HepG2 (cell line): Measurements from ENCODE around the gene CHMP6. TPM values are rescaled to one million over a fixed set of nuclear protein-coding genes. Genes with fewer than 3 reads are reported as not detected.
A peak's percentile ranks its signal among the peaks of the same experiment; 100 is the strongest.

Experiments used
- ATAC-seq: fragments of 200-7000 bp; cut with Tn5 transposase; 3 replicates; pipeline ENCODE4 v1.9.1; 2020; ENCODE audit warnings: mild to moderate bottlenecking, moderate library complexity
- BruUV-seq: library from RNA; stranded (reverse); fragments of 400-500 nt; replicated peaks from 2 replicates; lab custom pipeline; 2021; lab: Mats Ljungman, UMichigan
- CTCF ChIA-PET: fragments of 300-600 bp; formaldehyde crosslinking; extraction: SDS; loops from one replicate; lab custom pipeline; 2021; ENCODE audit warnings: low total read pairs, inconsistent platforms, low intra/inter-chr PET ratio; lab: Yijun Ruan, JAX
- POLR2A ChIA-PET: fragments of 350-600 bp; sonication (Branson Sonifier 250); formaldehyde crosslinking; loops from one replicate; lab custom pipeline; 2020; ENCODE audit warnings: antibody characterized with exemption, inconsistent platforms; lab: Yijun Ruan, JAX
- DNase-seq: peaks from one replicate; pipeline ENCODE4 v3.0.0-alpha.2; 2015; ENCODE audit warnings: low spot score
- FAIRE-seq: peaks from 3 replicates; lab custom pipeline; 2011; peaks lifted over from hg19 to GRCh38; lab: Jason Lieb, UNC
- H2AFZ ChIP-seq: one replicate; pipeline ENCODE4 v1.6.1; 2011; ENCODE audit warnings: low read length, inconsistent platforms
- H3K27ac ChIP-seq: fragments of 300-600 bp; 3 replicates; pipeline ENCODE4 v1.8.0; 2011; ENCODE audit warnings: mixed run types, mild to moderate bottlenecking, mixed read lengths, low read length, inconsistent platforms; ENCODE audit not compliant: insufficient read depth; ENCODE audit errors: extremely low read length
- H3K27me3 ChIP-seq, 2 experiments: fragments of 200-600 bp in 1 of 2; 2 replicates in 1 of 2; 3 replicates in 1 of 2; pipeline versions ENCODE4 v1.6.0 to v1.8.0; 2011; ENCODE audit warnings: low read length in 2 of 2, mild to moderate bottlenecking in 2 of 2, moderate library complexity in 2 of 2, inconsistent platforms in 1 of 2; ENCODE audit not compliant: insufficient read depth in 2 of 2, control insufficient read depth in 1 of 2
- H3K36me3 ChIP-seq, 2 experiments: fragments of 200-600 bp in 1 of 2; replicated peaks in 1 of 2; 2 replicates in 1 of 2; 3 replicates in 1 of 2; pipeline versions ENCODE4 v1.5.1 to v1.8.0; 2011; ENCODE audit warnings: low read length in 2 of 2, inconsistent platforms in 1 of 2; ENCODE audit not compliant: insufficient read depth in 2 of 2, control insufficient read depth in 1 of 2
- H3K4me1 ChIP-seq: 2 replicates; pipeline ENCODE4 v1.5.1; 2012; ENCODE audit warnings: low read length, inconsistent platforms; ENCODE audit not compliant: insufficient read depth
- H3K4me2 ChIP-seq: 2 replicates; pipeline ENCODE4 v1.6.0; 2011; ENCODE audit warnings: low read depth, low read length, inconsistent platforms
- H3K4me3 ChIP-seq, 3 experiments: fragments of 200-600 bp in 1 of 3; sonication (generic), shearing (Covaris generic) in 1 of 3; replicated peaks in 1 of 3; 2 replicates each; pipeline ENCODE4 v1.5.1; 2011 to 2016; ENCODE audit warnings: low read length in 3 of 3, inconsistent platforms in 2 of 3, low read depth in 2 of 3, mild to moderate bottlenecking in 2 of 3, control low read depth in 1 of 3, mixed read lengths in 1 of 3; ENCODE audit not compliant: insufficient read depth in 1 of 3
- H3K79me2 ChIP-seq: one replicate; pipeline ENCODE4 v1.6.1; 2011; ENCODE audit warnings: low read length, inconsistent platforms; ENCODE audit not compliant: insufficient read depth
- H3K9ac ChIP-seq: 2 replicates; pipeline ENCODE4 v1.6.0; 2011; ENCODE audit warnings: mild to moderate bottlenecking, low read depth, low read length, inconsistent platforms; ENCODE audit not compliant: insufficient read depth
- H3K9me3 ChIP-seq: 2 replicates; pipeline ENCODE4 v1.5.1; 2012; ENCODE audit warnings: mild to moderate bottlenecking, low read length
- H4K20me1 ChIP-seq: 2 replicates; pipeline ENCODE4 v1.6.0; 2011; ENCODE audit warnings: inconsistent platforms, mild to moderate bottlenecking, low read length, moderate library complexity; ENCODE audit not compliant: insufficient read depth
- EHMT2 ChIP-seq: fragments of 200-600 bp; sonication (generic); IDR thresholded peaks from 2 replicates; pipeline ENCODE4 v1.7.0; 2017; ENCODE audit warnings: antibody characterized with exemption, low read depth, low read length, borderline replicate concordance
- ETV5 ChIP-seq: IDR thresholded peaks from 2 replicates; pipeline ENCODE4 v1.6.1; 2018; ENCODE audit warnings: missing biosample characterization, missing genetic modification reagents, inconsistent platforms, borderline replicate concordance
- HMGA1 ChIP-seq: sonication (generic); formaldehyde crosslinking; conservative IDR thresholded peaks from 2 replicates; pipeline ENCODE4 v1.4.0; 2020; ENCODE audit warnings: missing genetic modification reagents
- KLF13 ChIP-seq: sonication (generic); formaldehyde crosslinking; IDR thresholded peaks from 2 replicates; pipeline ENCODE4 v1.4.0; 2020; ENCODE audit warnings: mild to moderate bottlenecking, missing genetic modification reagents
- LCORL ChIP-seq, 2 experiments: fragments of 450-650 bp in 1 of 2; sonication (generic) in 1 of 2; formaldehyde crosslinking in 1 of 2; IDR thresholded peaks; 2 replicates each; pipeline versions ENCODE4 v1.5.0 to v1.6.1; 2017 to 2020; ENCODE audit warnings: antibody characterized with exemption in 1 of 2, missing genetic modification reagents in 1 of 2
- NFIC ChIP-seq: IDR thresholded peaks from 2 replicates; pipeline ENCODE4 v1.6.1; 2012; ENCODE audit warnings: mild to moderate bottlenecking, low read length, inconsistent platforms
- NONO ChIP-seq, 2 experiments: fragments of 450-650 bp in 1 of 2; sonication (generic) in 1 of 2; formaldehyde crosslinking in 1 of 2; IDR thresholded peaks in 1 of 2; conservative IDR thresholded peaks in 1 of 2; 2 replicates each; pipeline versions ENCODE4 v1.6.1 to v1.8.0; 2017 to 2022; ENCODE audit warnings: mild to moderate bottlenecking in 1 of 2, missing genetic modification reagents in 1 of 2, moderate library complexity in 1 of 2
- NR2F2 ChIP-seq: IDR thresholded peaks from 2 replicates; pipeline ENCODE4 v1.6.1; 2012; ENCODE audit warnings: low read depth, inconsistent platforms, borderline replicate concordance
- PLRG1 ChIP-seq: fragments of 450-650 bp; conservative IDR thresholded peaks from 2 replicates; pipeline ENCODE4 v1.6.1; 2016
- POLR2G ChIP-seq: fragments of 200-400 bp; formaldehyde crosslinking; IDR thresholded peaks from 2 replicates; pipeline ENCODE4 v1.6.1; 2018; ENCODE audit warnings: mild to moderate bottlenecking, low read depth, low read length, moderate library complexity
- RFXAP ChIP-seq: sonication (generic); formaldehyde crosslinking; IDR thresholded peaks from 2 replicates; pipeline ENCODE4 v1.4.0; 2020; ENCODE audit warnings: missing genetic modification reagents, borderline replicate concordance
- SRF ChIP-seq: IDR thresholded peaks from 2 replicates; pipeline ENCODE4 v1.6.1; 2011; ENCODE audit warnings: mild to moderate bottlenecking, low read depth, low read length, moderate library complexity
- SRSF1 ChIP-seq: fragments of 200-400 bp; formaldehyde crosslinking; optimal IDR thresholded peaks from 2 replicates; pipeline ENCODE3; 2017; ENCODE audit warnings: mild to moderate bottlenecking, low read depth, low read length, moderate library complexity
- ZNF12 ChIP-seq: sonication (generic); formaldehyde crosslinking; IDR thresholded peaks from 2 replicates; pipeline ENCODE4 v1.5.0; 2020; ENCODE audit warnings: missing genetic modification reagents
- ZNF24 ChIP-seq: fragments of 450-650 bp; IDR thresholded peaks from 2 replicates; pipeline ENCODE4 v1.6.1; 2017; ENCODE audit warnings: antibody characterized with exemption, mild to moderate bottlenecking
- ZNF468 ChIP-seq: sonication (generic); formaldehyde crosslinking; IDR thresholded peaks from 2 replicates; pipeline ENCODE4 v1.8.0; 2022; ENCODE audit warnings: mild to moderate bottlenecking, moderate library complexity, missing genetic modification reagents
- ZNF615 ChIP-seq: sonication (generic); formaldehyde crosslinking; IDR thresholded peaks from 2 replicates; pipeline ENCODE4 v1.5.0; 2020; ENCODE audit warnings: mild to moderate bottlenecking, missing genetic modification reagents, borderline replicate concordance
- ZNF709 ChIP-seq: sonication (generic); formaldehyde crosslinking; IDR thresholded peaks from 2 replicates; pipeline ENCODE4 v1.5.0; 2020; ENCODE audit warnings: mild to moderate bottlenecking, missing genetic modification reagents
- WGBS: methylation state at CpG from one replicate; pipeline ENCODE4 v1.1.6; 2017; ENCODE audit warnings: low lambda C conversion rate; 5-methylcytosine and 5-hydroxymethylcytosine counted together
- in situ Hi-C: cut with HindIII; loops from 2 replicates; pipeline ENCODE4 v1.10.0; 2017; ENCODE audit warnings: low pct_unique_long_range_greater_than_20kb; ENCODE audit not compliant: extremely low pct_ligation_motif_present
- intact Hi-C: fragments of 100-400 bp; cut with micrococcal nuclease; formaldehyde crosslinking; loops from one replicate; pipeline ENCODE4 v1.10.0; 2022; ENCODE audit not compliant: unreplicated experiment
- polyA plus RNA-seq, 8 experiments: library from polyadenylated mRNA; depleted of rRNA in 3 of 8; stranded (reverse) in 7 of 8; unstranded in 1 of 8; fragments of >200 nt; fragmentation: Illumina TruSeq in 4 of 8; extraction: Trizol in 4 of 8; gene quantifications; 2 replicates each; pipeline versions ENCODE4 v1.2.1 to v1.2.3, GENCODE V29; 2011 to 2016; ENCODE audit warnings: low read depth in 4 of 8, missing spikeins in 1 of 8, mixed read lengths in 1 of 8; ENCODE audit not compliant: insufficient read depth in 1 of 8
- total RNA-seq, 5 experiments: library from RNA; depleted of rRNA; stranded (reverse); fragments of >200 nt; fragmentation: Illumina TruSeq; extraction: Trizol; gene quantifications; 2 replicates each; pipeline ENCODE4 v1.2.3, GENCODE V29; 2016; ENCODE audit warnings: low read depth in 1 of 5
- TF ChIP-seq, protein P1 (sequence below): sonication (generic); formaldehyde crosslinking; IDR thresholded peaks from 2 replicates; pipeline ENCODE4 v1.5.0; 2020; ENCODE audit warnings: mild to moderate bottlenecking, missing genetic modification reagents
- TF ChIP-seq, protein P2 (sequence below): sonication (generic); formaldehyde crosslinking; IDR thresholded peaks from 2 replicates; pipeline ENCODE4 v1.4.0; 2020; ENCODE audit warnings: missing genetic modification reagents

The CHMP6 gene
- total and polyA plus RNA-seq, 2 of the 13 experiments (the other 11 are each of a cell fraction or from before 2014, with no cell fraction given), result 11.1 to 24.2 TPM

DNA sequence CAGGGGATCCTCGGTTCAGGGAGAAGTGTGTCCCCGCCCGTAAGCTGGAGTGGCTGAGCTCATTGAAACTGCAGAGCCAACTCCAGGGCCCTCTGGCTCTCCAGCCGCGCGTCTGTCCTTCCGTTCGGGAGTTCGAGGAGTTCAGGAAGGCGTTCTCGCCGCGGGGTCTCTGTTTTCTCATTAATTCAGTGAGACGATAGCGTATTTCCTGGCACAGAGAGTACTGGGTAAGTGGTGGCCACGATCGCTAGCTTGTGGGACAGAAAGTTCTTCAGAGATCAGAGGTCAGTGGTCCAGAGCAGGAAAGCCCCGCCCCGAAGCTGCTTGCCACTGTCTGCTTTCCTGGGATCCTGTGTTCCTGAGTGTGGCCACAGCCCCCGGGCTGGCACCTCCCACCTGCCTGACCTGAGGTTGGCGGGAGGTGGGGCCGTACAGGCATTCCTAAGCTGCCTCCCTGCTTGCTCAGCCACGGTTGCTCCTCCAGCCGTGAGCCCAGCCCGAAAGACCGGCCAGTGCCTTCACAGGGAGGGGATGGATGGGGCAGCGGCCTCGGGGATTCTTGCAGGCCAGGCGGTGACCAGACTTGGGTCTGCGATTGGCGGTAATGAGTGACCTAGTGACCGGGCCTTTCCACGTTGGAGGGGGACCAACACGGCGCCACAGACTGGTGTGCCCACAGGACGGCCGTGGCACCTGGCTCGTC, 52.2 kb downstream of the CHMP6 start:
- Histone ChIP-seq H3K9ac (peak overlapping the region; percentile 66), H4K20me1 (peaks cover 20% of the 10 kb centered on the region; the same call in 1 of the 2 replicates)
- CTCF ChIA-PET, result interaction anchor here (0.9 kb wide), 1 partner anchor 58 kb away, joined by 3 read pairs; no protein-coding TSS in a partner anchor
- peak; percentile 56; the same call in 1 of the 2 replicates for TF ChIP-seq POLR2G
- TF ChIP-seq, protein P1, sequence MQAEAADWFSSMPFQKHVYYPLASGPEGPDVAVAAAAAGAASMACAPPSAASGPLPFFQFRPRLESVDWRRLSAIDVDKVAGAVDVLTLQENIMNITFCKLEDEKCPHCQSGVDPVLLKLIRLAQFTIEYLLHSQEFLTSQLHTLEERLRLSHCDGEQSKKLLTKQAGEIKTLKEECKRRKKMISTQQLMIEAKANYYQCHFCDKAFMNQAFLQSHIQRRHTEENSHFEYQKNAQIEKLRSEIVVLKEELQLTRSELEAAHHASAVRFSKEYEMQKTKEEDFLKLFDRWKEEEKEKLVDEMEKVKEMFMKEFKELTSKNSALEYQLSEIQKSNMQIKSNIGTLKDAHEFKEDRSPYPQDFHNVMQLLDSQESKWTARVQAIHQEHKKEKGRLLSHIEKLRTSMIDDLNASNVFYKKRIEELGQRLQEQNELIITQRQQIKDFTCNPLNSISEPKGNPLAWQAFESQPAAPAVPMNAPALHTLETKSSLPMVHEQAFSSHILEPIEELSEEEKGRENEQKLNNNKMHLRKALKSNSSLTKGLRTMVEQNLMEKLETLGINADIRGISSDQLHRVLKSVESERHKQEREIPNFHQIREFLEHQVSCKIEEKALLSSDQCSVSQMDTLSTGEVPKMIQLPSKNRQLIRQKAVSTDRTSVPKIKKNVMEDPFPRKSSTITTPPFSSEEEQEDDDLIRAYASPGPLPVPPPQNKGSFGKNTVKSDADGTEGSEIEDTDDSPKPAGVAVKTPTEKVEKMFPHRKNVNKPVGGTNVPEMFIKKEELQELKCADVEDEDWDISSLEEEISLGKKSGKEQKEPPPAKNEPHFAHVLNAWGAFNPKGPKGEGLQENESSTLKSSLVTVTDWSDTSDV (CRISPR knock-in tag), result no peak; the same call in 1 of the 2 replicates
- 0 out of 2 replicates have a peak, but pooled peaks have one; percentile 50 for TF ChIP-seq KLF13 (CRISPR knock-in tag)
- TF ChIP-seq ZNF709 (CRISPR knock-in tag), result peak; percentile 40; the same call in 1 of the 2 replicates
- no peak for TF ChIP-seq LCORL (IDR thresholded peaks at IDR 0.05)
- TF ChIP-seq LCORL (CRISPR knock-in tag; IDR thresholded peaks at IDR 0.05), result peak; percentile 72
- no peak for TF ChIP-seq ZNF615 (CRISPR knock-in tag)
- no peak for TF ChIP-seq RFXAP (CRISPR knock-in tag)
- TF ChIP-seq EHMT2, result no peak
- TF ChIP-seq NFIC, result no peak
- TF ChIP-seq NR2F2, result peak; percentile 77
- TF ChIP-seq NONO (IDR thresholded peaks at IDR 0.05), result no peak
- TF ChIP-seq NONO (CRISPR knock-in tag; conservative IDR thresholded peaks at IDR 0.05), result peak; percentile 50
- no peak for TF ChIP-seq PLRG1
- TF ChIP-seq ETV5 (CRISPR knock-in tag), result peak; percentile 72
- TF ChIP-seq ZNF12 (CRISPR knock-in tag), result no peak
- TF ChIP-seq ZNF24, result no peak
- TF ChIP-seq, protein P2, sequence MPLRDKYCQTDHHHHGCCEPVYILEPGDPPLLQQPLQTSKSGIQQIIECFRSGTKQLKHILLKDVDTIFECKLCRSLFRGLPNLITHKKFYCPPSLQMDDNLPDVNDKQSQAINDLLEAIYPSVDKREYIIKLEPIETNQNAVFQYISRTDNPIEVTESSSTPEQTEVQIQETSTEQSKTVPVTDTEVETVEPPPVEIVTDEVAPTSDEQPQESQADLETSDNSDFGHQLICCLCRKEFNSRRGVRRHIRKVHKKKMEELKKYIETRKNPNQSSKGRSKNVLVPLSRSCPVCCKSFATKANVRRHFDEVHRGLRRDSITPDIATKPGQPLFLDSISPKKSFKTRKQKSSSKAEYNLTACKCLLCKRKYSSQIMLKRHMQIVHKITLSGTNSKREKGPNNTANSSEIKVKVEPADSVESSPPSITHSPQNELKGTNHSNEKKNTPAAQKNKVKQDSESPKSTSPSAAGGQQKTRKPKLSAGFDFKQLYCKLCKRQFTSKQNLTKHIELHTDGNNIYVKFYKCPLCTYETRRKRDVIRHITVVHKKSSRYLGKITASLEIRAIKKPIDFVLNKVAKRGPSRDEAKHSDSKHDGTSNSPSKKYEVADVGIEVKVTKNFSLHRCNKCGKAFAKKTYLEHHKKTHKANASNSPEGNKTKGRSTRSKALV (CRISPR knock-in tag), result peak; percentile 80; the same call in 1 of the 2 replicates
- no peak for TF ChIP-seq HMGA1 (CRISPR knock-in tag)
- TF ChIP-seq ZNF468 (CRISPR knock-in tag), result no peak; the same call in 1 of the 2 replicates
- TF ChIP-seq SRF, result no peak
- no peak for TF ChIP-seq SRSF1

More for the DNA sequence above, 52.2 kb downstream of the CHMP6 start:
- POLR2A ChIA-PET, result interaction anchor here (0.6 to 2.8 kb wide), 18 partner anchors 9 to 464 kb away, joined by 3 to 23 read pairs (median 4); partner anchors contain the start of genes BAIAP2, CEP131 and CHMP6
- Histone ChIP-seq H3K27me3 (no peaks in the 10 kb centered on the region), H3K27ac (peak overlapping the region; percentile 74), H3K79me2 (peaks cover 76% of the 10 kb centered on the region), H3K36me3 (no peaks in the 10 kb centered on the region), H2AFZ (no peak overlapping the region), H3K4me1 (peaks cover 98% of the 10 kb centered on the region), H3K9me3 (no peaks in the 10 kb centered on the region), H3K4me3 (peak overlapping the region; percentile 55 to 77 (median 57)), H3K4me2 (peak overlapping the region; percentile 95)
- FAIRE-seq (peak; percentile 99), DNase-seq (peak; percentile 94), ATAC-seq (peak; percentile 85)
- intact Hi-C loops, result loop anchor here (2.0 to 5.0 kb wide), 2 partner anchors 52 to 53 kb away; partner anchors contain the start of gene CHMP6
- no TSS peak for BruUV-seq
- WGBS, result 9% methylated on average over 19 of the region's 38 CpGs
- in situ Hi-C loops, result loop anchor here (5.0 kb wide), 1 partner anchor 38 kb away; no protein-coding TSS in a partner anchor
